AG10803 (cell line): ENCODE measurements around the gene STK11.
A peak's percentile ranks its signal among the peaks of the same experiment; 100 is the strongest.

Experiments
- DNase-seq: peaks from one replicate; pipeline ENCODE4 v3.0.0; 2010; ENCODE audit warnings: low read depth
- H3K4me3 ChIP-seq: 2 replicates; pipeline ENCODE4 v1.5.1; 2011; ENCODE audit warnings: mild to moderate bottlenecking, low read length, control low read depth
- CTCF ChIP-seq: conservative IDR thresholded peaks from 2 replicates; pipeline ENCODE4 v1.5.1; 2011; ENCODE audit warnings: mild to moderate bottlenecking, low read length, control low read depth, inconsistent platforms

The STK11 gene

GRCh38 chr19:1260749-1261537 lies 55.4 kb downstream of the STK11 start:
- peak; percentile 94 for DNase-seq
- no peak for TF ChIP-seq CTCF
- peak overlapping the region; percentile 74 for H3K4me3 ChIP-seq

- H3K4me3 ChIP-seq = peak overlapping the region; percentile 74
Measured at GRCh38 chr19:1261538-1261797, 55.9 kb downstream of the STK11 start.

GRCh38 chr19:1261798-1262622 lies 56.4 kb downstream of the STK11 start:
- TF ChIP-seq CTCF = no peak
- DNase-seq = peak; percentile 67
- H3K4me3 ChIP-seq = peak overlapping the region; percentile 74

More at GRCh38 chr19:1261538-1261797, 55.9 kb downstream of the STK11 start:
- no peak for DNase-seq
- TF ChIP-seq CTCF = no peak; the same call in 1 of the 2 replicates

GRCh38 chr19:1262623-1263123 lies 57.1 kb downstream of the STK11 start:
- H3K4me3 ChIP-seq = no peak overlapping the region
- no peak for DNase-seq
- TF ChIP-seq CTCF = no peak

- DNase-seq = no peak
- no peak for TF ChIP-seq CTCF
- no peak overlapping the region for H3K4me3 ChIP-seq
Measured at GRCh38 chr19:1263188-1263587, 57.6 kb downstream of the STK11 start.

GRCh38 chr19:1264801-1265614 lies 59.4 kb downstream of the STK11 start:
- H3K4me3 ChIP-seq = no peak overlapping the region; the same call in 1 of the 2 replicates
- no peak for TF ChIP-seq CTCF
- peak; percentile 90 for DNase-seq
